22Rv1 (cell line): ENCODE results near the gene NRG3.

Source experiments
- ZFX ChIP-seq: fragments of 450-650 bp; IDR thresholded peaks from 2 replicates; pipeline ENCODE4 v1.6.1; 2017; ENCODE audit warnings: antibody characterized with exemption, borderline replicate concordance
- TF ChIP-seq, protein P1 (sequence below): fragments of 450-650 bp; IDR thresholded peaks from 2 replicates; pipeline ENCODE4 v1.5.1; 2017; ENCODE audit warnings: mild to moderate bottlenecking

DNA sequence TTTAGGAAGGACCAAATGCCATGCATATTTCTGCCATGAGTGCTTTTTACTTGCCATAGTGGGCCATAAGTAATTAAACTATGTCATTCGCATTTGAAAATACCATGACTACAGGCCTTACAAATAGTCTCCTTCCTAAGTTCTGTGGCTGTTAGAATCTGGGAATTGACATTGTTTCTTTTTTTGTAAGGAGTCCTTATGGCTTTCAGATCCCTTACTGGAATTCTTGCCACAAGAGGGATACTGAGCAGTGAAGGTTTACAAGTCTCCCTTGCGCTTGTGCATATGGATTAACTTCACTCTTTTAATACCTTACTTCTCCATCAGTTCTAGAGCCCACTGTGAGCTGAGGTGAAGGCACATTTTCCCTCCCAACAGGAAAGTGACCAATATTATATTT, 166.0 kb downstream of the NRG3 start:
- TF ChIP-seq, protein P1, sequence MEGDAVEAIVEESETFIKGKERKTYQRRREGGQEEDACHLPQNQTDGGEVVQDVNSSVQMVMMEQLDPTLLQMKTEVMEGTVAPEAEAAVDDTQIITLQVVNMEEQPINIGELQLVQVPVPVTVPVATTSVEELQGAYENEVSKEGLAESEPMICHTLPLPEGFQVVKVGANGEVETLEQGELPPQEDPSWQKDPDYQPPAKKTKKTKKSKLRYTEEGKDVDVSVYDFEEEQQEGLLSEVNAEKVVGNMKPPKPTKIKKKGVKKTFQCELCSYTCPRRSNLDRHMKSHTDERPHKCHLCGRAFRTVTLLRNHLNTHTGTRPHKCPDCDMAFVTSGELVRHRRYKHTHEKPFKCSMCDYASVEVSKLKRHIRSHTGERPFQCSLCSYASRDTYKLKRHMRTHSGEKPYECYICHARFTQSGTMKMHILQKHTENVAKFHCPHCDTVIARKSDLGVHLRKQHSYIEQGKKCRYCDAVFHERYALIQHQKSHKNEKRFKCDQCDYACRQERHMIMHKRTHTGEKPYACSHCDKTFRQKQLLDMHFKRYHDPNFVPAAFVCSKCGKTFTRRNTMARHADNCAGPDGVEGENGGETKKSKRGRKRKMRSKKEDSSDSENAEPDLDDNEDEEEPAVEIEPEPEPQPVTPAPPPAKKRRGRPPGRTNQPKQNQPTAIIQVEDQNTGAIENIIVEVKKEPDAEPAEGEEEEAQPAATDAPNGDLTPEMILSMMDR = no peak
- TF ChIP-seq ZFX = no peak
